H54 (cell line): Measurements from ENCODE around the gene SCIMP.

Source experiments
- DNase-seq: peaks from one replicate; pipeline ENCODE4 v3.0.0; 2011; ENCODE audit warnings: low spot score, mixed read lengths; ENCODE audit not compliant: insufficient read length
- FAIRE-seq: peaks from 3 replicates; lab custom pipeline; 2011; peaks lifted over from hg19 to GRCh38; lab: Jason Lieb, UNC
- POLR2A ChIP-seq: IDR thresholded peaks from 2 replicates; pipeline ENCODE4 v1.6.1; 2011; ENCODE audit warnings: low read depth, mild to moderate bottlenecking, low read length

The SCIMP gene

DNA sequence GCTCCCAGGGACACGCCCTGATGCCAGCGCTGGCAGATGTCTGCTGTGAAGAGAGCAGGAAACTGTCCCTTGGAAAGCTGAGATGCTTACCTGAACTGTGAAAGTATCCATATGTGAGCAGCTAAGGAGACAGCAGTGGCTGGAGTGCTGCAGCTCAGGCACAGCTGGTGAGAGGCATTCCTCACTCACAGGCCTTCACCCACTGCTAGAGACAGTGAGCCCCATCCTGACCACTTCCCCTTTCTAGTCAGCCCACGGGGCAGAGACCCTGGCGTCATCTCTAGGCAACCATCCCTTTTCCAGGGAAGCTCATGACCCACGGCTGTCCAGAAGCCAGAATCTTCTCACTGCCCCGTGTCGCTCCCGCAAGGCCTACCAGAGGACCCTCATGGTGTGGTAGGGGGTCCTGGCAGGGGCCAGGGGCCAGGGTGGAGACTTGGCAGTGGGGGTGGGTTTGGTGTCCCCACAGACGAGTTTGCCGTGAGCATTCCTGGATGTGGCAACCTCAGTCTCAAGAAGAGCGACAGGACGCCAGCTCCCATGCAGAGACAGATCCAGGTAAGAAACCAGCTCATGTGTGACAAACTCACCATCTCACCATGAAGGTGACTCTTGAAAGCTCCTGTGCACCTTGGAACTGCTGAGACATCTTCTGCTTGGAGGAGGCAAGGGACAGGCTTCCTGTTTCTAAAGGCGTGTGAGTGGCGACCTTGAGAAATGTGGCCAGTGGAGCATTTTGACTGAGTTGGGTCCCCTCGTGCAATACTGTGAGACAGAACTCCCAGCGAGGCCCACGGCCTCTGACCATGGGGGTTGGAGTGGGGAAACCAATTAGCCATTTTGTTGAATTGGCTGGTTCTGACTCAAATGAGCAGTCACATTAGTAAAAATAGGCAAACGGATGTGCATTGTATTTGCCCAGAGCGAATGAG lies at the start of gene SCIMP:
SCIMP (minus strand) TSS at position 216 of the 932 bp plus-strand sequence; CDS start at position 111, 105 bp downstream.
- TF ChIP-seq POLR2A: no peak
- DNase-seq: no peak
- FAIRE-seq: no peak

DNA sequence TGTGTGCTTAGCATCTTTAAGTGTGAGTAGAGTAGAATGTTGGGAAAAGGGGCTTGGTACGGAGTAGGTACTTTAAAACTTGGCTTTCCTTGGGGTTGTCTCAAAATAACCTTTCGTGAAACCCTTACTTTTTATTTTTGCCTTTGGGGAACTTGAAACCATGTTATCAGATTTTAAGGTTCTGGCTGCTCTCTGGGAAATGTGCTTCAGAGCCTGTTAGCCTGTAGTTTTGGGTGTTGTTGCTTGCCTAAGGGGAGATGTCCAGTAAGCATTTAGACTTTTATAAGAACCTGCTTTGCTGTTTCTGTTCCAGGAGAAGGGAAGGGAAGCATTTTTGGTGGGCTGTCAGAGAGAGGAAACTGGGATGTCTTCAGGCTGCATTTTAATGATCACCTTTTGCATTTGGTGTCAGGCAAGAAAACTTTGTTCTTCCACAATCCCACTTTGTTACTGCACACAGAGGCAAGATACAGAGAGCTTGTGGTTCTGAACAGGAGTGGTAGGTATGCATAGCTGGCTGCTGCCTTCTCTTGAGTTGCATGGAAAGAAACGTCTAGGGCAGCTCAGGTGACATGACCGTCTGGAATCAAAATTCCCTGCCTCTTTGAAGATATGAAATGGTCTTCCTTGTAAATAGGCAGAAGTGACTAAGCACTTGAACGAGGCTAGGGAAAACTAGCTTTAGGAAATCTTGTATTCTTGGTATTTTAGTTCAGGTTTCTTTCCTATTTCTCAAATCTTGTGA lies 49.1 kb upstream of the SCIMP start:
- TF ChIP-seq POLR2A: no peak
- DNase-seq (no peak), FAIRE-seq (no peak)

DNA sequence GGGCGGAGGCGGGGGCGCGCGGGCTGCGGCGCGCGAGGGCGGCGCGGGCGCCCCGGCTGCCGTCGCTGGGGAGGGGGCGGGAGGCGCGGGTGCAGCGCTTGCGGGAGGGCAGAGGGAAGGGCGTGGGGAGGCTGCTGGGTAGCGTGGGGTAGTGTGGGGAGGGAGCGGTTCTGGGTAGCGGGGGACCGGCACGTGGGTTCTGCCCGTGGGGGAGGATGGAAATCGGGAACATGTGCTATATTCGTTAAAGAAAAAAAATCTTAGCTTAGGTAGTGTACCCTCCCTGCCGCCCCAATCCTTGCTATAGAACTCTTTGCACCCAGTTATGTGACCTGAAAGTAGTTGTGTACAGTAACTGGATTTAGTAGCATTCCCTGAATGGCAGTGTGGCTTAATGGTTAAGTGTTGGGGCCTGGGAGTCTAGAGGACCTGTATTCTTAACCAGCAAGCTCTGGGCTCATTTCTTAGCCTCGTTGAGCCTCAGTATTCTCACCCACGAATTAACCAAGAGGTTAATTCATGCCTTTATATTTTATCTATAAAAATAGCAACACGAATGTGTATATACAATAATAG lies 48.1 kb upstream of the SCIMP start:
- no peak for TF ChIP-seq POLR2A
- FAIRE-seq (no peak), DNase-seq (no peak)

DNA sequence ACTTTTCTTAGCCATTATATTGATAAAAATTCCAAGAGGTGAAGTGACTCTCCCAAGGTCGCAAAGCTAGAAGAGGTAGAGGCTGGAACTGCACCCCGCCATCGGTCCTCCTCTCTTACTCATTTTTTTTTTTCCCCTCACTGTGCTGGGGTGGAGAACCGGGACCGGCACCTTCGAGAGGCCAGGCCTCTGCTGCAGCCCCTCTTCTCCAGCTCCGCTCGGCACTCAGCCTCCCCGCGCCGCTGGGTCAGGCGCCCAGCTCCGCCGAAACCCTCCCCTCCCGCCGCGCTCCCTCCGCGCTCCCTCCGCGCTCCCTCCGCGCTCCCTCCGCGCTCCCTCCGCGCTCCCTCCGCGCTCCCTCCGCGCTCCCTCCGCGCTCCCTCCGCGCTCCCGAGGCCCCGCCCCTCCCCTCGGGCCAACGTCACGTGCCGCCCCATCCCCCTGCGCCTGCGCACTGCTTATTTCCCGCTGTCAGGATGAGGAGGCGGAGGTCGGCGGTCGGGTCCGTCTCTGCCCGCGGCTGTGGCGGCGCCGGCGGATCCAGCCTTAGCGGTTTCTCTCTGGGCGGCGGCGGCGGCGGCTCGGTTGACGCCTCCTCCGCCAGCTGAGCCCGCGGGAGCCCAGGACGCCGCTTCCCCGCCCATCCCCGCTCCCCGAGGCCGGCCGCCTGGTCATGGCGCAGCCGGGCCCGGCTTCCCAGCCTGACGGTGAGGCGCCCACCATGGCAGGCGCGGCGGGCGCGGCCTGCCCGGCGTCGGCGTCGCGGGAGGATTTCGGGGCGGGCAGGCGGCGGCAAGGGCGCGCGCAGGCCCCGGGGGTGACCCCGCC lies 47.4 kb upstream of the SCIMP start, which contains the start of gene RABEP1:
RABEP1 (plus strand) TSS at position 471 of the 828 bp plus-strand sequence; CDS start at position 674, 203 bp downstream.
- DNase-seq (peak; percentile 69), FAIRE-seq (no peak)
- peak; percentile 87 for TF ChIP-seq POLR2A

DNA sequence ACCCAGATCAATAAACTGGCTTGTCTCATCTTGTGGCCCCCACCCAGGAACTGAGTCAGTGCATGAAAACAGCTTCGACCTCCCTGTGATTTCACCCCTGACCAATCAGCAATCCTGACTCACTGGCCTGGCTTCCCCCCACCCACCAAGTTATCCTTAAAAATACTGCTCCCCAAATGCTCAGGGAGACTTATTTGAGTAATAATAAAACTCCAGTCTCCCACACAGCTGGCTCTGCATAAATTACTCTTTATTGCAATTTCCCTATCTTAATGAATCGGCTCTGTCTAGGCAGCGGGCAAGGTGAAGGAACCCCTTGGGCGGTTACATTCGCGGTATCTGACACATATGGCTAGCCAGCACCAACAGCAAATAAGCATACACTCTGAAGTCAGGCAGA lies 37.7 kb upstream of the SCIMP start:
- FAIRE-seq (peak; percentile 48), DNase-seq (no peak)
- TF ChIP-seq POLR2A: no peak

DNA sequence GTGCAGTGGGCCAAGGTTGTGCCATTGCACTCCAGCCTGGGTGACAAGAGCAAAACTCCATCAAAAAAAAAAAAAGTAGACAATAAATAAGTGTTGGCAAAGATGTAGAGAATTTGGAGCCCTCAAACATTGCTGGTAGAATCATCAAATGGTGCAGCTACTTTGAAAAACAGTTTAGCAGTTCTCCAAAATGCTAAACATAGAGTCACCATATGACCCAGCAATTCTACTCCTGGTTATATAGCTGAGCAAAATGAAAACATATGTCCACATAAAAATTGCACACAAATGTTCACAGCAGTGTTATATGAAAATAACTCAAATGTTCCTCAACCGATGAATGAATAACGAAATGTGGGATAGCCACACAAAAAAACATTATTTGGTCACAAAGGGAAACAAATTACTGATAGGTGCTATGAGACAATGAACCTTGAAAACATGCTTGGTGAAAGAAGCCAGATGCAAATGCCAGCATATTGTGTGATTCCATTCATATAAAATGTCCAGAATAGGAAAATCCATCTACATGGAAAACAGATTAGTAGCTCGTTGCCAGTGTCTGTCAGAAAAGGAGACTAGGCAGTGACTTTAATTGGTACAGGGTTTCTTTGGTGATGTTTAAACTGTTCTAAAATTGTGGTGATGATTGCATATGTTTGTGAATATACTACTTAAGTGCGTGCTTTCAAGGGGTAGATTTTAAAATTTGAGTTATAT lies 34.7 kb upstream of the SCIMP start:
- no peak for TF ChIP-seq POLR2A
- DNase-seq: no peak
- no peak for FAIRE-seq

DNA sequence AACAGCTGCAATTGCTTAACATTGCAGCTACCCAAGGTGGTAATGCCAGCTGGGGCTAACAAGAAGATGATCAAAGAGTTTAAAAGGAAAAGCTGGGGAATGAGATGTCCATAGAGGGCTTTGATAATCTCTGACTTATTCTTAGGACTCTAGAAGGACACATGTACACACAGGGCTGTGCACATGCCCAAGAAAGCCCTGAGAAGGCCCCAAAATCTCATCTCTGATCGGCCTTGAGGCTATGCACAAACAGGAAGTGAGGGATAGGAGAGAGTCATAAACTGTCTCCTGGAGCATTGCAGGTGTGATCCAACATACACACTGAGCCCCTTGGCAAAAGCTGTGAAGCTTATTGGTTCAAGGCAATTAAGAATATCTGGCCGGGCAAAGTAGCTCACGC lies 30.2 kb upstream of the SCIMP start:
- TF ChIP-seq POLR2A: no peak
- DNase-seq (no peak), FAIRE-seq (no peak)

DNA sequence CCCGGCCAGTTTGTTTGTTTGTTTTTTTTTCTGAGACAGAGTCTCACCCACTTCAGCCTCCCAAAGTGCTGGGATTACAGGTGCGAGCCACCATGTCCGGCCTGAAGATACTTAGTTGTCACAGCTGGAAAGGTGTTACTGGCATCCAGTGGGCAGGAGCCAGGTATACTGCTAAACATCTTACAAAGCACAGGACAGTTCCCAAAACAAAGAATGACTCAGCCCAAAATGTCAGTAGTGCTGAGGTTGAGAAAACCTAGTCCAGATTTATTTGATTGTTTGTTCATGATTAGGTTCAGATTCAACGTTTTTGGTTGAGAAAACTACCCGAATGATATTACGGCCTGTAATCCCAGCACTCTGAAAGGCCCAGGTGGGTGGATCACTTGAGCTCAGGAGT lies 28.8 kb upstream of the SCIMP start:
- FAIRE-seq: no peak
- no peak for DNase-seq
- no peak for TF ChIP-seq POLR2A

DNA sequence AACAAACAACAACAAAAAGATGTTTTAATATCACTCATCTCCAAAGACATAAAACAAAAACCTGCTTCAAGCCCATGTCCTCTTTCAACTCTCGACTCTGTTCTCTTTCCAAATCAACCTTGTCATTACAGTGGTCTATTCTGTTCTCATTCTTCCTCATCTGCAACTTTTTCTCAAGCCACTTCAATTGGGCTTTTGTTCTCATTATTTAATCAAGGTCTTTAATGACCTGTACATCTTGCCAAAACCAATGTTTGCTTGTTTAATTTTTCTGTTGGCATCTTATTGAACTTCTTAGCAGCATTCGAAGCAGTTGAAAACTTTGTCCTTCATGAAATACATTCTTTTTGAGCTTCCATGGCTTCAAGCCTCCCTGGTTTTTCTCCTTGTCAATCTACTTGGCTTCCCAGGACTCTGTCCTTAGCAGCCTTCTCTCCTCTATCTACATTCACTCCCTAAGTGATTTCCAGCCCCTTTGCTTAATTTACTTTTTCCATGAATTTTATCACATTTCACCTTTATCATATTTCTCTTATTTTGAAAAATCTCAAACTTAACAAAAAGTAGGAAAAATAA lies 27.8 kb upstream of the SCIMP start:
- FAIRE-seq (no peak), DNase-seq (no peak)
- no peak for TF ChIP-seq POLR2A

DNA sequence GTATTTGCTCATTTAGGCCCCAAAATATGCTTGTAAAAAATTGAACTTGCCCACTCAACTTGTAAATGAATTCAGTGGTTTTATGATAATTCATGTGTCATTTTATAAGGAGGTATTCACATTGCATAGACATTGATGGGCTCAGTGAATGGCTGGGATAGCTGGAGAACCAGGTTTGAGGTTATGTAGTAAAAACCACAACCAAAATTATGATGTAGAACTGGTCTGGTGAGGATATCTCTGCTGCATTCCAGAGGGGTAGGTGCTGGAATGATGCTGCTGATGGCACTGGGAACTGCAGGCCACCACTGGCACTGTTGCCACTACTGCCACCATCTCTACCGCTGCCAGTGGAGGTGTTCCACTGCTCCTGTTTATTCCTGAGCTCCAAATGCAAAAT lies 25.9 kb upstream of the SCIMP start:
- DNase-seq (no peak), FAIRE-seq (no peak)
- no peak for TF ChIP-seq POLR2A

DNA sequence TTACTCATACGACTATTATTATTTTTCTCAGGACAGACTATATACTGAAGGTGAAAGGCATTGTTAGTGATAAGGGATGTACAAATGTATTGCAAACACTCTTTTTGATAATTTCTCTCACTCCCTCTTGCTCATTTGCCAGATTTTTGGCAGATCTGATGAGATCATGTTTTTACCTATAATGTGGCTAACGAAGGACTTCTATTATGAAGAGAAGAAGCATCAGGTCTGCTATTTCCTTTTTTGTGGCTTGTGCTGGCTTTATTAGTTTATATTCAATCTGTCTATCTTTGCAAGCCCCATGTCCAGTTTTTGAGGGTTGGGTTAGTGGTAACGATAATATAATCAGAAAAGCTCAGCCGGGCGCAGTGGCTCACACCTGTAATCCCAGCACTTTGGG lies 22.5 kb upstream of the SCIMP start:
- FAIRE-seq (no peak), DNase-seq (no peak)
- no peak for TF ChIP-seq POLR2A

DNA sequence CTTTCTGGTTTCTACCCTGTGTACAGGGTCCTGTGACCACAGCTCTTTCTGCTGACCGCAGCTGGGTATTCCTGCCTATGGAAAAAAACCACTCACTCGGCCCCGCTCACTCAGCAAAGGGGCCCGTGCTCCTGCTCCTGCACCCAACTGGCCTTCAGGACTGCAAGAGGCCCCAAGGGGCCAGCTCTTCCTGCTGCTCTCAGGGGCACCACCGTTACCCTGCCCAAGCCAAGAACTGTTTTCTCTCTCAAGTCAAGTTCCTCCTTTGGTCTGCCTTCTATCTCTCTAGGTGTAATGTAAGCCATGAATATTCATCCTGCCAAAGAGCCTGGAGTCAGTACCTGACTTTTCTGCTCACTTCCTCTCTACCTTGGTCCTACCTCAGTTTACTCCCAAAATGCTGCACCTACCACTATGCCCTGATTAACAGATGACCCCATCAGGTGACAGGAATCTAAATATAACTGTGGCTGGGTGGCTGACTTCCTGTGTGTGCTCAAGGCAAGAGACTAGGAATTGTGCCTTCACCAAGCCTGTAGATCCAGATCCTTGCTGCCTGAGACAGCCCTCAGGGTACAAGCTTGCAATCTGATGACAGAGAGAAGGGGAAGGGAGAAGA lies 20.4 kb upstream of the SCIMP start:
- no peak for FAIRE-seq
- no peak for TF ChIP-seq POLR2A
- DNase-seq: no peak

DNA sequence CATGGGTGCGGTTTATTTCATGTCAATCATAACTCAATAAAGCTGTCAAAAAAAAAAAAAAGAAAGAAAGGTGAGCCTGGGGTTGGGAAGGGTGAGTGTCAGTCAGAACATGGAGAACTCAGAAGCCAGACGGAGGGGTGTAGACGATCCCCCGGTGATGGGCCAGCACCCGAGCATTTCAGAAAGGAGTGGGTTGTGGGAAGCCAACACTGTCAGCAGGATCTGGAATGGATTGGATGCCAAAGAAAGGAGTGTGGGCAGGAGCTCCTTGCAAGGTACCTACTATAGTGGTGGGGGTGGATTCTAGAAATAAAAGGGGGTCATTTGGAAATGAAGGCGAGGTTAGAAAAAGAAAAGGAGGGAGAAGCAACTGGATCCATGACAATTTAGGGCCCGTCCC lies 19.8 kb upstream of the SCIMP start:
- no peak for DNase-seq
- TF ChIP-seq POLR2A: no peak
- FAIRE-seq: no peak
